HEK293T (cell line): ENCODE data around the gene POLR1H.
A peak's percentile ranks its signal among the peaks of the same experiment; 100 is the strongest.

ENCODE experiments used
- CTCF ChIA-PET: fragments of 350-600 bp; formaldehyde crosslinking; extraction: SDS; loops from one replicate; lab custom pipeline; 2021; ENCODE audit warnings: antibody characterized with exemption, inconsistent platforms; lab: Yijun Ruan, JAX
- POLR2A ChIA-PET: fragments of 350-600 bp; formaldehyde crosslinking; extraction: SDS; loops from one replicate; lab custom pipeline; 2020; ENCODE audit warnings: antibody characterized with exemption, inconsistent platforms; lab: Yijun Ruan, JAX
- DNase-seq: peaks from one replicate; pipeline ENCODE4 v3.0.0; 2012; ENCODE audit warnings: mixed read lengths; ENCODE audit errors: extremely low spot score
- ARNT ChIP-seq: fragments of 450-650 bp; IDR thresholded peaks from 2 replicates; pipeline ENCODE4 v1.6.1; 2017; ENCODE audit warnings: mild to moderate bottlenecking
- BHLHE40 ChIP-seq: fragments of 450-650 bp; IDR thresholded peaks from 2 replicates; pipeline ENCODE4 v1.6.1; 2016; ENCODE audit warnings: mild to moderate bottlenecking, moderate library complexity, borderline replicate concordance
- CTBP1 ChIP-seq: fragments of 450-650 bp; IDR thresholded peaks from 2 replicates; pipeline ENCODE4 v1.6.1; 2016; ENCODE audit warnings: borderline replicate concordance
- ELF4 ChIP-seq: fragments of 450-650 bp; IDR thresholded peaks from 2 replicates; pipeline ENCODE4 v1.6.1; 2017; ENCODE audit warnings: antibody characterized with exemption
- FOXA1 ChIP-seq: fragments of 450-650 bp; IDR thresholded peaks from 2 replicates; pipeline ENCODE4 v1.6.1; 2016; ENCODE audit warnings: mild to moderate bottlenecking
- FOXK2 ChIP-seq: fragments of 450-650 bp; IDR thresholded peaks from 2 replicates; pipeline ENCODE4 v1.6.1; 2016; ENCODE audit warnings: mild to moderate bottlenecking
- FOXM1 ChIP-seq: fragments of 450-650 bp; IDR thresholded peaks from 2 replicates; pipeline ENCODE4 v1.6.1; 2017; ENCODE audit warnings: mild to moderate bottlenecking, borderline replicate concordance
- HDGF ChIP-seq: fragments of 450-650 bp; IDR thresholded peaks from 2 replicates; pipeline ENCODE4 v1.6.1; 2017; ENCODE audit warnings: antibody characterized with exemption, borderline replicate concordance
- L3MBTL2 ChIP-seq: fragments of 450-650 bp; conservative IDR thresholded peaks from 2 replicates; pipeline ENCODE4 v1.6.1; 2016; ENCODE audit warnings: mild to moderate bottlenecking
- LEF1 ChIP-seq: fragments of 450-650 bp; IDR thresholded peaks from 2 replicates; pipeline ENCODE4 v1.6.1; 2017; ENCODE audit warnings: mild to moderate bottlenecking, borderline replicate concordance
- NFRKB ChIP-seq: fragments of 450-650 bp; IDR thresholded peaks from 2 replicates; pipeline ENCODE4 v1.6.1; 2016; ENCODE audit warnings: mild to moderate bottlenecking, moderate library complexity
- SP1 ChIP-seq: fragments of 450-650 bp; IDR thresholded peaks from 2 replicates; pipeline ENCODE4 v1.6.1; 2017
- SUZ12 ChIP-seq: fragments of 450-650 bp; IDR thresholded peaks from 2 replicates; pipeline ENCODE4 v1.6.1; 2016; ENCODE audit warnings: mild to moderate bottlenecking
- TARDBP ChIP-seq: fragments of 450-650 bp; IDR thresholded peaks from 2 replicates; pipeline ENCODE4 v1.6.1; 2016
- ZNF384 ChIP-seq: fragments of 450-650 bp; IDR thresholded peaks from 2 replicates; pipeline ENCODE4 v1.6.1; 2016
- TF ChIP-seq, protein P1 (sequence below): fragments of 450-650 bp; IDR thresholded peaks from 2 replicates; pipeline ENCODE4 v1.6.1; 2016

Gene POLR1H

DNA sequence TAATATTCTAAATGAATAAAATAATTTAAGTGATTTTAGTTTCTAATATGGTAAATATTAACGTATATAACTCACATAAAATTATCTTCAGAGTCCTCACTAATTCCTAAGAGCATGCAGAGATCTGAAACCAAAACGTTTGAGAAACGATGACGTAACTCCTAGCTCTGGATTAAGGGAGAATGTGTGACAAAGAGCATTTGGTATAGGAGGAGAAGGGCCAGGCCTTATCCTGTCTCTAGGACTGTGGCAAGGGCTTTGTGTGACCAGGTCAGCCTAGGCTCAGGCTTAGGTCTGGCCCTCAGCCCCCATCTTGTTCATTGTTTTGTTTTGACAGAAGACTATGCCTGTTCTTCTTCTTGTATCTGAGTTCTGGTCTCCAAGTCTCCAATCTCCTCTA is 19.2 kb upstream of the POLR1H start:
- POLR2A ChIA-PET = interaction anchor here (1.3 kb wide), 1 partner anchor 19 kb away, joined by 7 read pairs; the partner anchor contains the start of gene POLR1H
- no peak for DNase-seq
- TF ChIP-seq HDGF (no peak), NFRKB (no peak), SUZ12 (no peak), FOXK2 (no peak), LEF1 (no peak), CTBP1 (no peak), FOXM1 (no peak), SP1 (no peak), ZNF384 (no peak), ELF4 (no peak), ARNT (no peak), L3MBTL2 (no peak), BHLHE40 (no peak), FOXA1 (no peak), TARDBP (no peak)
- TF ChIP-seq, protein P1, sequence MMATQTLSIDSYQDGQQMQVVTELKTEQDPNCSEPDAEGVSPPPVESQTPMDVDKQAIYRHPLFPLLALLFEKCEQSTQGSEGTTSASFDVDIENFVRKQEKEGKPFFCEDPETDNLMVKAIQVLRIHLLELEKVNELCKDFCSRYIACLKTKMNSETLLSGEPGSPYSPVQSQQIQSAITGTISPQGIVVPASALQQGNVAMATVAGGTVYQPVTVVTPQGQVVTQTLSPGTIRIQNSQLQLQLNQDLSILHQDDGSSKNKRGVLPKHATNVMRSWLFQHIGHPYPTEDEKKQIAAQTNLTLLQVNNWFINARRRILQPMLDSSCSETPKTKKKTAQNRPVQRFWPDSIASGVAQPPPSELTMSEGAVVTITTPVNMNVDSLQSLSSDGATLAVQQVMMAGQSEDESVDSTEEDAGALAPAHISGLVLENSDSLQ = no peak
- CTCF ChIA-PET = no interaction called here

DNA sequence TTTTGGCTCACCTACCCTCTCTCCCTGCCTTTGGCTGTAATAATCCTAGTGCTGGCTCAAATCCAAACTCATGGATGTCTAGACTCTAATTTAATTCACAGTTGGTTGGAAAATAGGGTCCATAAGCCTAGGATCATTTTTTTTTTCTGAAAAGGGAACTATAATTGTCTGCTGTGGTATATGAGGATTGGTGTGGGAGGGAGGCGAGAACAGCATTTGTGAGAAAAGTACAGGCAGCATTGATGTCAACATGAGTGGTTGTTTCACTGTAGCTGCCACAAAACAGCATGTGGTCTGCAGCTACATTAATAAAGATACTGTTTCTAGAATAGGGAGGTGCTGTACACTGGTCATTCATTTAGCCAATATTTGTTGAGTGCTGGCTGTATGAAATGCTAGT is 18.6 kb upstream of the POLR1H start:
- POLR2A ChIA-PET = interaction anchor here (1.3 kb wide), 1 partner anchor 19 kb away, joined by 7 read pairs; the partner anchor contains the start of gene POLR1H
- peak; percentile 16 for DNase-seq
- TF ChIP-seq ELF4 = no peak
- no peak for TF ChIP-seq ZNF384
- TF ChIP-seq CTBP1 = no peak
- no peak for TF ChIP-seq BHLHE40
- no peak for TF ChIP-seq LEF1
- no peak for TF ChIP-seq L3MBTL2
- TF ChIP-seq FOXM1 = no peak
- TF ChIP-seq ARNT = no peak
- TF ChIP-seq TARDBP = no peak
- TF ChIP-seq FOXA1 = no peak
- TF ChIP-seq NFRKB = no peak
- TF ChIP-seq SUZ12 = no peak
- TF ChIP-seq SP1 = no peak
- TF ChIP-seq, protein P1 = no peak
- no peak for TF ChIP-seq FOXK2
- no peak for TF ChIP-seq HDGF
- CTCF ChIA-PET = no interaction called here

DNA sequence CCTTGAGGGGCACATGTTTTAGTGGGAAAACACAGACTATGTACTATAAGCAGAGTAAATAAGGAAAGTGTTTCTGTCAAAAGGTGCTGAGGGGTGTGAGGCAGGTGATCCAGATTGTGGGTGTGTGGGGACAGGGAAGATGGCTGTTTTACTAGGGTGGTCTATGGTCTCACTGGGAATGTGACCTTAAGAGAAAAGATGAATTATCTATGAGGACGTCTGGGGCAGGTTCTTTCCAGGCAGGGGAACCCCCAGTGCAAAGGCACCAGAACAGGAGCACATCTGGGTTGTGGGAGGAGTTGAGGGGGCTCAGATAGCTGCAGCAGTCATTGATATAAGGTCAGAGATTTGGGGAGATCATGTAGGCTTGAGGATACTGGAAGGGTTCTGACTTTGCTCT is 18.2 kb upstream of the POLR1H start:
- ChIA-PET CTCF (no interaction called here), POLR2A (no interaction called here)
- TF ChIP-seq ELF4 = no peak
- TF ChIP-seq FOXK2 = no peak
- no peak for TF ChIP-seq BHLHE40
- TF ChIP-seq ARNT = no peak
- no peak for DNase-seq

DNA sequence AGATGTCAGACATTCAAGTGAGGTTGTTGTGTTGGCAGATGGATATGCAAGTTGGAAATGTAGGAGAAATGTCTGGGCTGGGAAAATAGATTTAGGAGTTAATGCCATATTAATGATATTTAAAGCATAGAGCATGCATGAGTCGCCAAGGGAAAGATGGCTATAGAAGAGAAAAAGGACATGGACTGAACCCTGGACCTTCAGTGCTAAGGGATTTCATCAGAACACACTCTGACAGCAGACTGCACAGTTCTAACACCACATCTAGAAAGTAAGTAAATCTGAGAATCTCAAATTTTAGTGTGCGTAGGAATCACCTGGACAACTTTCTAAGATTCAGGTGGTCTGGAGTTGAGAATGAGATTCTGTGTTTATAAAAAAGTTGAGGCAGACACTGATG is 17.3 kb upstream of the POLR1H start:
- CTCF ChIA-PET = no interaction called here
- POLR2A ChIA-PET = no interaction called here
- DNase-seq = no peak
- no peak for TF ChIP-seq FOXK2
- no peak for TF ChIP-seq NFRKB
- TF ChIP-seq, protein P1 = no peak
- no peak for TF ChIP-seq SP1
- no peak for TF ChIP-seq BHLHE40
- TF ChIP-seq ZNF384 = no peak
- no peak for TF ChIP-seq SUZ12
- TF ChIP-seq ARNT = no peak
- TF ChIP-seq CTBP1 = no peak
- TF ChIP-seq FOXA1 = no peak
- TF ChIP-seq HDGF = no peak
- TF ChIP-seq LEF1 = no peak
- no peak for TF ChIP-seq TARDBP
- no peak for TF ChIP-seq L3MBTL2
- no peak for TF ChIP-seq ELF4
- TF ChIP-seq FOXM1 = no peak

DNA sequence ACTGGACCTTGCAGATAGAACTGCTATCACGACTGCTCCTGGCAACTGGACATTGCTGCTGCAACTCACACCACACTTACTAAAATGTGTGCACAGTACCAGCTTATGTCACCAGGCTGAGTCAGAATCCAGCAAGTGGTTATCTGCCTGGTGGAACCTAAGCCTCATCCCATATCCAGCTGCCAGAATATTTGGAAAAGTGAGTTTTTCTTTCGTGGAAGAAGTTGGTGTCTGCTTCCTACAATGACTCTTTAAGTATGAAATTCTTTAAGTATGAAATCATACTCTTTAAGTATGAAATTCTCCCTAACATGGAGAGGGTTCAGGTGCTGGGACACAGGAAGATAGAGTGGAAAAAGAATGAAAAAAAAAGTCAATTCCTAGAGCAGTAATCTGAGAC is 16.4 kb upstream of the POLR1H start:
- no peak for TF ChIP-seq FOXK2
- no peak for TF ChIP-seq NFRKB
- TF ChIP-seq BHLHE40 = no peak
- no peak for TF ChIP-seq ZNF384
- TF ChIP-seq, protein P1 = no peak
- TF ChIP-seq ELF4 = no peak
- TF ChIP-seq LEF1 = no peak
- no peak for TF ChIP-seq FOXA1
- no peak for TF ChIP-seq L3MBTL2
- ChIA-PET POLR2A (no interaction called here), CTCF (no interaction called here)
- no peak for DNase-seq

DNA sequence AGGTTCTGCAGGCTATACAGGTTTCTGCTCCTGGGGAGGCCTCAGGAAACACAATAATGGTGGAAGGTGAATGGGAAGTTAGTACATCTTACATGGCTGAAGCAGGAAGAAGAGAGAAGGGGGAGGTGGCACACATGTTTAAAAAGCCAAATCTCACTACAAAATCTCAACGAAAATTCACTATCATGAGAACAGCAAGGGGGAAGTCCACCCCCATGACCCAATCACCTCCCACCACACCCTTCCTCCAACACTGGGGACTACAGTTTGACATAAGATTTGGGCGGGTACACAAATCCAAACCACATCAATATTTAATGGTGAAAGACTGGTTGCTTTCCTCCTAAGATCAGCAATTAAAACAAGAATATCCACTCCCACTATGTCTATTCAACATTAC is 13.8 kb upstream of the POLR1H start:
- ChIA-PET POLR2A (no interaction called here), CTCF (interaction anchor here (0.8 kb wide), 1 partner anchor 10 kb away, joined by 8 read pairs; no protein-coding TSS in a partner anchor)
- no peak for DNase-seq
- TF ChIP-seq ARNT (no peak), NFRKB (no peak)
- TF ChIP-seq, protein P1 = no peak
